GM12892 (cell line): ENCODE results near the gene SDR42E2.
"Not testable (repeated sequence)": the region's sequence is repeated elsewhere in the genome, so short reads cannot be mapped to it uniquely, and the experiment has no call there.

Experiments
- DNase-seq: peaks from one replicate; pipeline ENCODE4 v3.0.0; 2011; ENCODE audit not compliant: insufficient read length
- FAIRE-seq: peaks from 2 replicates; lab custom pipeline; 2011; peaks lifted over from hg19 to GRCh38; lab: Jason Lieb, UNC
- POLR2A ChIP-seq: IDR thresholded peaks from 2 replicates; pipeline ENCODE4 v1.6.1; 2011; ENCODE audit warnings: low read depth, low read length, control low read depth
- POLR2AphosphoS5 ChIP-seq: IDR thresholded peaks from 2 replicates; pipeline ENCODE4 v1.6.1; 2011; ENCODE audit warnings: low read depth, low read length, control low read depth
- TAF1 ChIP-seq: IDR thresholded peaks from 2 replicates; pipeline ENCODE4 v1.6.1; 2011; ENCODE audit warnings: low read depth, mild to moderate bottlenecking, control low read depth, low read length, borderline replicate concordance

The SDR42E2 gene

GRCh38 chr16:22210854-22211253, 48.5 kb downstream of the SDR42E2 start:
- FAIRE-seq, result no peak
- TF ChIP-seq POLR2AphosphoS5, result no peak
- TF ChIP-seq TAF1, result no peak
- no peak for TF ChIP-seq POLR2A
- DNase-seq, result no peak

GRCh38 chr16:22213236-22213635, 50.9 kb downstream of the SDR42E2 start:
- TF ChIP-seq POLR2A (no peak), POLR2AphosphoS5 (no peak), TAF1 (no peak)
- DNase-seq, result no peak
- no peak for FAIRE-seq

- FAIRE-seq (no peak), DNase-seq (no peak)
- no peak for TF ChIP-seq POLR2A
- TF ChIP-seq POLR2AphosphoS5, result no peak
- TF ChIP-seq TAF1, result no peak
These were observed 51.5 kb downstream of the SDR42E2 start for GRCh38 chr16:22213801-22214200.

- TF ChIP-seq POLR2A (no peak), POLR2AphosphoS5 (no peak), TAF1 (no peak)
- DNase-seq (no peak), FAIRE-seq (no peak)
These were observed 52.1 kb downstream of the SDR42E2 start for GRCh38 chr16:22214402-22214801.

GRCh38 chr16:22214889-22215288, 52.6 kb downstream of the SDR42E2 start:
- no peak for FAIRE-seq
- TF ChIP-seq POLR2A (no peak), TAF1 (no peak), POLR2AphosphoS5 (no peak)
- DNase-seq, result no peak

- no peak for TF ChIP-seq TAF1
- no peak for TF ChIP-seq POLR2A
- no peak for TF ChIP-seq POLR2AphosphoS5
- no peak for DNase-seq
- no peak for FAIRE-seq
These were observed 54.0 kb downstream of the SDR42E2 start for GRCh38 chr16:22216191-22216831.

GRCh38 chr16:22216832-22217225, 54.5 kb downstream of the SDR42E2 start:
- FAIRE-seq, DNase-seq: not testable (repeated sequence)

GRCh38 chr16:22217890-22218730, 55.8 kb downstream of the SDR42E2 start:
- peak; percentile 92 for FAIRE-seq

GRCh38 chr16:22219389-22220068, 57.2 kb downstream of the SDR42E2 start:
- DNase-seq, result no peak
- no peak for TF ChIP-seq POLR2A
- no peak for TF ChIP-seq POLR2AphosphoS5
- TF ChIP-seq TAF1, result no peak
- FAIRE-seq, result no peak

More at GRCh38 chr16:22217890-22218730, 55.8 kb downstream of the SDR42E2 start:
- TF ChIP-seq POLR2A, result peak; percentile 51; the same call in 1 of the 2 replicates
- 0 out of 2 replicates have a peak, but pooled peaks have one; percentile 51 for TF ChIP-seq POLR2AphosphoS5
- no peak for TF ChIP-seq TAF1
- DNase-seq, result peak; percentile 63

GRCh38 chr16:22220069-22220440, 57.7 kb downstream of the SDR42E2 start:
- FAIRE-seq, result no peak
- TF ChIP-seq POLR2AphosphoS5 (no peak), TAF1 (no peak), POLR2A (no peak)
- DNase-seq, result no peak

- DNase-seq (no peak), FAIRE-seq (no peak)
- TF ChIP-seq TAF1 (no peak), POLR2AphosphoS5 (no peak), POLR2A (no peak)
These were observed 58.4 kb downstream of the SDR42E2 start for GRCh38 chr16:22220714-22221113.

GRCh38 chr16:22222006-22222405, 59.7 kb downstream of the SDR42E2 start:
- DNase-seq (no peak), FAIRE-seq (no peak)
- no peak for TF ChIP-seq POLR2A
- no peak for TF ChIP-seq POLR2AphosphoS5
- TF ChIP-seq TAF1, result no peak
